ENCODE results near the gene FAM227B.
"Not testable (repeated sequence)": the region's sequence is repeated elsewhere in the genome, so short reads cannot be mapped to it uniquely, and the experiment has no call there.

FAM227B gene, protein sequence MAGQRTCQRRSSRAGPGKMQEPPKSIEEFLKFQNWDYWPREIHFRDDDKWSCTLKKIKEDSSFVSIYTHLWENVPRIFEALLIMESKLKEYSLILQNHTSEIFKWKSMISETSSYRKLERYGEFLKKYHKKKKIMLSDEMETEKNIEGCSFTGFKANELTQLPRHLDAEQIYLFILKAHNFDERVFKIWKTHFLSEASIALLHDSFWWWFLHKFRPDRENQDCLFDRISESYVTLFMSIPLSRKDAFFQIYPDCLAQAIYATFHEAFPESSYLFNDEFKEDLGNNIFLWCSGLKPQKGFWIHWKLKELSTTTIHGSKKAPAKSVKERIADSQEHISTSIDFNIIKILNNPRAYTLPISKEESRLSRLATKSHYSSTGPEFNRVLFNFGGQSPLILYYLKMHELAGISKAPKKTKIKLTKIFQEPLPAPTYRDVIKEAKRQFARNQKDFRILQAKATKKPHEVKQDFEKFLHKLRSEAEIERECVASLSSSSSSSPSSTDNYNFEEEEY

DNA sequence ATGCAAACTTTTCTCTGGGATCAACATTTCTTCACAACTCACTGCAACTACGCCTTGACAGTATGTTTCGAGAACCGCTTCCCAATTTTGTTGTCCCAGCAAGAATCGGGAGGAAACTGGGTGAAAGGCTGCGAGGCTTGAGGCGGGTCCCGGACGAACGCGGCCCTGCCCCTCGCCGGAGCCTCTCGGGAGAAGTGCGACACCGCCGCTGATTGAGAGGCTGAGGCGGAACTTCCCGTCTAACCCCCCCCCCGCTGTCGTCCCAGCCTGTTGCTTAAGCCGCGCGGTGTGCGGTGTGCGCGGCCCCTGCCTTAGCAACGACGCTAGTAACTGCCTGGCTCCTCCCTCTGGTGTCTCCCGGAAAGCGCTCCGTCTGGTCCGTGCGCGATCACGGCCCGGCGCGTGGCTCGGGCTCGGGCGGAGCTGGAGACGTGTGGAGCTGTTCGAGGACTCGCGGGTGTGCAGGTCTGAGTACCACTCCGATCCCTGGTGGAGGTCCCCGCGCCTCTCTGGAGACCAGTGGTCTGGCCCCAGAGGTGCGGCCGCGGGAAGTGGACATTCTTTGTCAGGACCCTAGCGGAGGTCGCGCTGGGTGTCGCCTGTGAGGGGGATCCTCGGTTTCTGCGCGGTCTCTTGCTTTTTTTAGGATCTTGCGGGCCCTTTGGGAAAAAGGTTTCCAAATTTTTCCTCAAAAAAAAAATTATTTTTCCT, at the start of gene FAM227B, which contains the start of gene DTWD1:
FAM227B (minus strand) TSS at position 161 of the 711 bp plus-strand sequence. CDS start 5,647 bp downstream, outside the sequence.
DTWD1 (plus strand) TSS at position 391 of the 711 bp plus-strand sequence. CDS start 4,120 bp downstream, outside the sequence.
- peak; percentile 92 for DNase-seq

DNA sequence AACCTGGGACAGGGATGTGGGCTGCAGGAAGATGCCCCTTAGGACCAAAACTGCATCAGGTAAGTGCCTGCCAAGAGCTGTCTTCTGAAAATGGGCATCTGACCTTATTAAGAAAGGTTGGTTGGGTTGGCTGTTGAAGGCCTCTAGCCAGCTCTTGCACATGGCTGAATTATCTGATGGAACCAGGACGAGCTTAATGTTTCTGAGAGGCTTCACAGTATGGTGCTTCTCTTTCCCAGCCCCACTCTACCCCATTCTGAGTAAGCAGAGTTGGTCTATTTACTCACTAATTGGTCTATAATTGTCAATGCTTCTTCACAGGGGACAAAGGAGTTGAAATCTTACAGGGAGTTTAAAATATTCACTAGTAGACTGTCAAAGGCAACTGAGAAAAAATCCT, 48.7 kb upstream of the FAM227B start:
- DNase-seq, result no peak

DNA sequence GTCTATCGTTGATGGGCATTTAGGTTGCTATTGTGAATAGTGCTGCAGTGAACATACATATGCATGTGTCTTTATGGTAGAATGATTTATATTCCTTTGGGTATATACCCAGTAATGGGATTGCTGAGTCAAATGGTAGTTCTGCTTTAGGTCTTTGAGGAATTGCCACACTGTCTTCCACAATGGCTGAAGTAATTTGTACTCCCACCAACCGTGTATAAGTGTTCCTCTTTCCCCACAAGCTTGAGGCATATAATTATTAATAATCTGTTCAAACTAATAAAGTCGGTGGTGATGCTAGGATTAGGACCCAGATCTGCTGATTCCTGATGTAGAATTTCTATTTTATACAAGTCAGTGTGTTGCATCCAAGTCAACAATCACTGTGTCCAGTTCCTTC, 45.9 kb upstream of the FAM227B start:
- not testable (repeated sequence) for DNase-seq

DNA sequence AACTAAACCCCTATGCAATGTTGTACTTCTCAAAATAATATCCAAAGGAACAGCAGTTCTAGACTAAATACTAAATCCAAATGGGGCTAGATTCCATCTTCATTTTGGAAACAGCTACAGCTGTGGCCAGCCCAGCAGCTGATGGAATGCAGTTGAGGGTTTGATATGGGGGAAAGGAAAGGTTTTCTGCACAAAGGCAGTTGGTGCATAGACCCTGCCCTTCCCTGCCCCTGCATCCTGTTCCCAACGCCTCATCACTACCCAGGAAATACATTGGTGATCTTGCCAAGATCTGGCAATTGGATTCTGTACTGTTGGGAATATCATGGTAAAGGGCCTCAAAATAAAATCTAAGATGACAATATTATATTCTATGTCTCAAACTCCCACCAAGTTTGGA, 44.1 kb upstream of the FAM227B start:
- DNase-seq, result no peak

DNA sequence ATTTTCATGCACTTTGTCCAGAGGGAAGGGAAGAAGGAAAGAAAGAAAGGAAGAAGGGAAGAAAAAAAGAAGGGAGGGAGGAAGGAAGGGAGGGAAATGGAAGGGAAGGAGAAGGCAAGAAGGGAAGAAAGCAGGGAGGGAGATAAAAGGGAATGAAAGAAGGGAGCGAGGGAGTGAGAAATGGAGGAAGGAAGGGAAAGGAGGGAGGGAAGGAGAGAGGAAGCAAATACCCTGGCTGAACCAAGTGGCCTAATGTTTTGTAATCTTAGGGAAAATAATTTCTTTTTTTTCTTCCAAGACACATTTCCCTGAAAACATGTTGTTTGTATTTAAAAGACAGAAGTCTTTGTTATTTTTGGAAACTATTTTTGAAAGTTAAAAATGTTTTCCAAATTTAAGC, 36.1 kb upstream of the FAM227B start:
- no peak for DNase-seq

- no peak for DNase-seq
Observed at GRCh38 chr15:49652922-49653321, 32.3 kb upstream of the FAM227B start.

DNA sequence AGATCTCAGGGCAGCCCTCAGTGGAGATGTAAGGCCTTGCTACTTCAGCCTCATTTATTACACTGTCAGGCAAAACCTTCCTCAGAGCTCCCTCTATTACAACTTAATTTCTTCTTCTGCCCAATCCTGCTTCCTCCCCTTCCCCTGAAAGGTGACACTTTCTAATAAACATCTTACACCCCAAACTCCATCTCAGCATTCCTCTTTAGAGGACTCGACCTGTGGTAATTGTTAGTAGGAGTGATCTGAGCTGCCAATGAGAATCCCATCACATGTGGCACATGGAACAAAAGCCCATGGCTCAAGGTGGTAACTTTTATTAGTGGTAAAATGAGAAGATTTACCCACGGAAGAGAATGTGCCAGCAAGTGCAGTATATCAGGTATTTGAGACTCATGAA, 30.1 kb upstream of the FAM227B start:
- no peak for DNase-seq

- DNase-seq, result no peak
Observed at GRCh38 chr15:49649987-49650386, 29.4 kb upstream of the FAM227B start.

GRCh38 chr15:49646891-49647290, 26.3 kb upstream of the FAM227B start:
- DNase-seq, result no peak

GRCh38 chr15:49645941-49646340, 25.3 kb upstream of the FAM227B start:
- DNase-seq, result no peak

DNA sequence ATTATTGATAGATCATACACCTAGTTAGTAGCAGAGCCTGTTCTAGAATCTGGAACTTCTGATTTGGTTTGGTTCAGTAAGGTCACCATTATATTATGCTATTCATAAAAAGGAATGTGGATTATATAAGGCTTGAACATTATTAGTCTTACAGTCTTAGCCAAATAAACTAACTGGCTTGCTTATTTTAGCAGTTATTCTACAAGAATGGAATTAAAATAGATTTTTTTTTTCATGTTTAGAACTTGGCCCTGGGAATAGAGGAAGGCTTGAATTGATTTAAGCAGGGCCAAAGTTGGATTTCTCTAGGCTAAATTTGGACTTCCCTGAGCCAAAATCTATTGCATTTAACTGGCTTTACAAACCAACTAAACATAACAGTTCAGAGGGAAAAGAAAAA, 24.7 kb upstream of the FAM227B start:
- DNase-seq, result no peak

DNA sequence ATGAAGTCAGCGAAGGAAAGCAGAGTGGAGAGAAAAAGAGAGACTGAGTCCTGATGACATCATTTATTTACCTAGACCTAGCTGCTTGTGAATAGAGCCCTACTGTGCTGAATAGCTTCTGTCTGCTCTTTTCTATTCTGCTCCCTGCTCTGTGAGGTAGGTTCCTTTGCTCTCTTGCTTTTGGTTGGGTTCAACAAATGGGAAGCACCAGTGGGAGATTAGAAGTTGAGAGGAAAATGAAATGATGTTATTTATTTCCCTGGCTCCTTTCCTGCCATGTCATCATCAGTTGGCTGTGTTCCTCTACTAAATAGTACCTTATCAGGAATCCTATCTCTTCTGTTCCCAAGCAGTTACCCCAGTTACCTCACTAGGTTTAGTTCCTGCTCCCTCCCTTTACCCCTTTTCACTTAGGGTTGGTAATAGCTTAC, 23.8 kb upstream of the FAM227B start:
- DNase-seq, result no peak

DNA sequence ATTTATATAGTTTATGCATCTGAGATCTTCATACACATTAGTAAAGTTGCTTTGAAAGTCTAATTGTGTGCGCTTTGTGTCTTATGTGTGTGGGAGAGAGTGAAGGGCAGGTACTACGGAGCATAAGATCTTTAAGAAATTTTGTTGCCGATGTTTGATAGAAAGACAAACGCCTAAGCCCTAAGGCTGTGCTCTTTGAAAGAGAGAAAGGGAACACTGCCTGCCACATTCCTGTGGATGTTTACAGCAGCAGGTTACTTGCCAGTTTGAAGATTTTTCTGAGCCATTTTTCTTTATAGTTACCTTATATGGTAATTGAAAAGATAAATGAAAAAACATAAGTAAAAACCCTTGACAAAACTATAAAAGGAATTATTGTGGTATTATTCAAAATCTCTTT, 17.2 kb upstream of the FAM227B start:
- no peak for DNase-seq

DNA sequence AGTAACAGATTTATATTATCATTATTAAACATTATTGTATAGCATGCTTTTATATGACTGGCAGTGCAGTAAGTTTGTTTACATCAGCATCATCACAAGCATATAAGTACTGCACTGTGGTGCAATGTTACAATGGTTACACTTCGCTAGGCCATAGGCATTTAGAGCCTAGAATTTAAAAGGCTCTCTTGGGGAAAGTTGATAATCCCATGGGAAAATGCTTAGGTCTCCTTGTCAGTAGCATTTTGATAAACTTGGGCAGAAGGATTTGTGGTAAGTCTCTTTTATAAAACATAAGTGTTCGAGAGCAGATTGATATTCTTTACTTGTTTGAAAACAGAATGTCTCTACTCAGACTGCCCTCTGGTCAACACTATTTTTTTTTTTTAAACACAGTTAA, 7.8 kb upstream of the FAM227B start:
- DNase-seq, result no peak

DNA sequence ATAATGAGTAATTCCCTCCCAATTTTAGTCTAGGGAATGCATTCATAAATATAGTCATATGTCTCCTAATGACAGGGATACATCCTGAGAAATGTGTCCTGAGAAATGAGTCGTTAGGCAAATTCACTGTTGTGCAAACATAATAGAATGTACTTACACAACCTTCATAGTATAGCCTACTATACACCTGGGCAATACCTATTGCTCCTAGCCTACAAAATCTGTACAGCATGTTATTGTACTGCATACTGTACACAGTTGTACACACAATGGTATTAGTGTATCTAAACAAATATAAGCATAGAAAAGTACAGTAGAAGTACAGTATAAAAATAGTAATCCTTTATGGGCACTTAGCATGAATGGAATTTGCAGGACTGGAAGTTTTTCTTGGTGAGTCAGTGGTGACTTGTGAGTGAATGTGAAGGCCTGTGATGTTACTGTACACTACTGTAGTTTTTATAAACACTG, 6.8 kb upstream of the FAM227B start:
- no peak for DNase-seq

- DNase-seq, result no peak
Observed at GRCh38 chr15:49625460-49626036, 4.9 kb upstream of the FAM227B start.

GRCh38 chr15:49624056-49624455, 3.4 kb upstream of the FAM227B start:
- no peak for DNase-seq

GRCh38 chr15:49622561-49622960, 1.9 kb upstream of the FAM227B start:
- no peak for DNase-seq

- DNase-seq, result no peak
Observed at GRCh38 chr15:49621887-49622286, 1.3 kb upstream of the FAM227B start.

- DNase-seq, result no peak
Observed at GRCh38 chr15:49621401-49621811, 788 bp upstream of the FAM227B start.

GRCh38 chr15:49620199-49620598, 419 bp downstream of the FAM227B start:
- DNase-seq, result no peak

DNA sequence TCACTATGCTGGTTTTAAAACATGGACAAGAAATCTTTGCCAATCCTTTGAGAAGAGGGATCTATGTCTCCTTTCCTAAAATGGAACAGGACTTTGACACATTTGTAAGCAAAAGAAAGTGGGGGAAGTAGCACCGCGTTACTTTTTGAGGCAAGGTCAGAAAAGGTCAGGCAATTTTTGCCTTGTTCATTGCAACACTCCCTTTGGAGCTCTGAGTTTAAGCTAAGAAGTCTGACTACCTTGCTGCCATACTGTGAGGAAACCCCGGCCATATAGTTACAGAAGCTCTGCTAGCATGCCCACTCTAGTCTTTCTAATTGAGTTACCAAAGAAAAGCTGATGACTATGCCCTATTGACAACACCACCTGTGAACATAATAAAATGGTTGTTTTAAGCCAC, 1.4 kb downstream of the FAM227B start:
- no peak for DNase-seq

DNA sequence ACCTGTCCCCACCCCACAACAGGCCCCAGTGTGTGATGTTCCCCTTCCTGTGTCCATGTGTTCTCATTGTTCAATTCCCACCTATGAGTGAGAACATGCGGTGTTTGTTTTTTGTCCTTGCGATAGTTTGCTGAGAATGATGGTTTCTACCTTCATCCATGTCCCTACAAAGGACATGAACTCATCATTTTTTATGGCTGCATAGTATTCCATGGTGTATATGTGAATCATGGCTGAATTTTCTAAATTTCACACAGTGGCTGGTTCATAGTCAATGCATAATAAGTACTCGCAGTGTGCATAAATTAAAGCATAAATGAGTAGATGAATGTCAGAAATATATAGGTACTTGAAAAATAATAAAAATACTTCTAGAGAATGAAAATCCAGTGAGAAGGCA, 8.4 kb downstream of the FAM227B start:
- DNase-seq, result not testable (repeated sequence)

All from stimulated activated CD4-positive, alpha-beta T cell treated with anti-CD3 and anti-CD28 coated beads, Interleukin-4, amount 100 ng/mL, for 24 hours (primary cell).